Renal pelvis (tissue), 12 donors: ENCODE results near the gene SMARCAL1. TPM values are rescaled to one million over a fixed set of nuclear protein-coding genes. Genes with fewer than 3 reads are reported as not detected.
"Not testable (repeated sequence)": the region's sequence is repeated elsewhere in the genome, so short reads cannot be mapped to it uniquely, and the experiment has no call there.

Experiments used
- DNase-seq: peaks from one replicate; pipeline ENCODE4 v3.0.0-alpha.2; 2013
- long read RNA-seq, 16 experiments: transcript quantifications; one replicate each; lab custom pipeline, GENCODE V29; 2026
- polyA plus RNA-seq, 3 donors: library from polyadenylated mRNA; unstranded; fragments of 120-200 nt; gene quantifications; one replicate each; pipeline ENCODE4 v1.2.1, GENCODE V29; 2013; ENCODE audit not compliant: insufficient read length in 3 of 3

SMARCAL1 gene
- polyA plus RNA-seq: 10 to 100 TPM; 29.0 to 31.4 (median 30.7) TPM
- long read RNA-seq, donor 1, transcript SMARCAL1-201 (18 exons, 3,271 nt): major isoform, 6 of 18 reads
- long read RNA-seq, donor 1, partial matches to known transcripts: 12 of 18 reads
- long read RNA-seq, donor 1, other reads (novel, unspliced or antisense): 0 of 18 reads
- long read RNA-seq, donor 2, partial matches to known transcripts: 17 of 24 reads
- long read RNA-seq, donor 2, other reads (novel, unspliced or antisense): 0 of 24 reads
- long read RNA-seq, donor 3, partial matches to known transcripts: 0 of 3 reads
- long read RNA-seq, donor 3, other reads (novel, unspliced or antisense): 0 of 3 reads
- long read RNA-seq, donor 4, partial matches to known transcripts: 9 of 10 reads
- long read RNA-seq, donor 4, other reads (novel, unspliced or antisense): 0 of 10 reads
- long read RNA-seq, donor 5, partial matches to known transcripts: 5 of 6 reads
- long read RNA-seq, donor 5, other reads (novel, unspliced or antisense): 0 of 6 reads
- long read RNA-seq, donor 6, partial matches to known transcripts: 26 of 27 reads
- long read RNA-seq, donor 6, other reads (novel, unspliced or antisense): 0 of 27 reads
- long read RNA-seq, donor 7, partial matches to known transcripts: 11 of 13 reads
- long read RNA-seq, donor 7, other reads (novel, unspliced or antisense): 0 of 13 reads
- long read RNA-seq, donor 8: 0 reads
- long read RNA-seq, donor 9, partial matches to known transcripts: 8 of 11 reads
- long read RNA-seq, donor 9, other reads (novel, unspliced or antisense): 0 of 11 reads
- long read RNA-seq, donor 10, partial matches to known transcripts: 16 of 19 reads
- long read RNA-seq, donor 10, other reads (novel, unspliced or antisense): 0 of 19 reads
- long read RNA-seq, donor 11, partial matches to known transcripts: 0 of 1 reads
- long read RNA-seq, donor 11, other reads (novel, unspliced or antisense): 0 of 1 reads
- long read RNA-seq, donor 12, partial matches to known transcripts: 17 of 18 reads
- long read RNA-seq, donor 12, other reads (novel, unspliced or antisense): 0 of 18 reads
- long read RNA-seq, donor 13, partial matches to known transcripts: 0 of 2 reads
- long read RNA-seq, donor 13, other reads (novel, unspliced or antisense): 0 of 2 reads
- long read RNA-seq, donor 14: 0 reads
- long read RNA-seq, donor 15, partial matches to known transcripts: 24 of 27 reads
- long read RNA-seq, donor 15, other reads (novel, unspliced or antisense): 0 of 27 reads
- long read RNA-seq, donor 16, partial matches to known transcripts: 11 of 15 reads
- long read RNA-seq, donor 16, other reads (novel, unspliced or antisense): 0 of 15 reads

GRCh38 chr2:216412022-216412999, at the start of gene SMARCAL1:
Gene SMARCAL1 (plus strand): TSS chr2:216412484. CDS start chr2:216414705, 2,221 bp downstream.
- peak; percentile 99 for DNase-seq

- peak; percentile 43 for DNase-seq
These were observed 49.6 kb upstream of the SMARCAL1 start for GRCh38 chr2:216362730-216363129.

GRCh38 chr2:216363221-216363620, 49.1 kb upstream of the SMARCAL1 start:
- DNase-seq: no peak

- no peak for DNase-seq
These were observed 46.8 kb upstream of the SMARCAL1 start for GRCh38 chr2:216365518-216365917.

- no peak for DNase-seq
These were observed 45.4 kb upstream of the SMARCAL1 start for GRCh38 chr2:216366777-216367471.

- no peak for DNase-seq
These were observed 42.5 kb upstream of the SMARCAL1 start for GRCh38 chr2:216369821-216370220.

GRCh38 chr2:216370961-216371712, 41.1 kb upstream of the SMARCAL1 start:
- no peak for DNase-seq

- DNase-seq: peak; percentile 83
These were observed 40.3 kb upstream of the SMARCAL1 start, which contains the start of gene MARCHF4 for GRCh38 chr2:216371721-216372702. Gene MARCHF4 (minus strand): TSS chr2:216372483. CDS start chr2:216370260, 2,223 bp downstream.

GRCh38 chr2:216372761-216373291, 39.5 kb upstream of the SMARCAL1 start:
- DNase-seq: no peak

GRCh38 chr2:216373896-216374295, 38.4 kb upstream of the SMARCAL1 start:
- no peak for DNase-seq

- no peak for DNase-seq
These were observed 37.0 kb upstream of the SMARCAL1 start for GRCh38 chr2:216375286-216375685.

- DNase-seq: no peak
These were observed 32.3 kb upstream of the SMARCAL1 start for GRCh38 chr2:216379977-216380376.

GRCh38 chr2:216384409-216384808, 27.9 kb upstream of the SMARCAL1 start:
- not testable (repeated sequence) for DNase-seq

- no peak for DNase-seq
These were observed 26.8 kb upstream of the SMARCAL1 start for GRCh38 chr2:216385478-216385877.

GRCh38 chr2:216387262-216387661, 25.0 kb upstream of the SMARCAL1 start:
- DNase-seq: no peak

- DNase-seq: no peak
These were observed 24.0 kb upstream of the SMARCAL1 start for GRCh38 chr2:216388046-216388884.
